HepG2 (cell line): Measurements from ENCODE around the gene ANKRD65. TPM values are rescaled to one million over a fixed set of nuclear protein-coding genes. Genes with fewer than 3 reads are reported as not detected.

ENCODE experiments used
- BHLHE40 ChIP-seq: IDR thresholded peaks from 2 replicates; pipeline ENCODE4 v1.6.1; 2011; ENCODE audit warnings: low read length, improper control_type of control experiment
- ETV5 ChIP-seq: IDR thresholded peaks from 2 replicates; pipeline ENCODE4 v1.6.1; 2018; ENCODE audit warnings: missing biosample characterization, missing genetic modification reagents, inconsistent platforms, borderline replicate concordance
- GRHL1 ChIP-seq: sonication (generic); formaldehyde crosslinking; conservative IDR thresholded peaks from 2 replicates; pipeline ENCODE4 v1.8.0; 2022; ENCODE audit warnings: missing genetic modification reagents
- HINFP ChIP-seq: sonication (generic); formaldehyde crosslinking; IDR thresholded peaks from 2 replicates; pipeline ENCODE4 v1.4.0; 2020; ENCODE audit warnings: low read depth, mild to moderate bottlenecking, missing genetic modification reagents
- IKZF1 ChIP-seq: fragments of 450-650 bp; IDR thresholded peaks from 2 replicates; pipeline ENCODE4 v1.7.1; 2016
- MAFF ChIP-seq: IDR thresholded peaks from 2 replicates; pipeline ENCODE4 v1.6.1; 2011; ENCODE audit warnings: low read depth, low read length, improper control_type of control experiment
- MED13 ChIP-seq: sonication (generic); formaldehyde crosslinking; IDR thresholded peaks from 2 replicates; pipeline ENCODE4 v1.5.0; 2020; ENCODE audit warnings: missing genetic modification reagents
- MTA1 ChIP-seq: sonication (generic); formaldehyde crosslinking; IDR thresholded peaks from 2 replicates; pipeline ENCODE4 v1.4.0; 2020; ENCODE audit warnings: missing genetic modification reagents, mild to moderate bottlenecking, borderline replicate concordance
- NCOA5 ChIP-seq: sonication (generic); formaldehyde crosslinking; IDR thresholded peaks from 2 replicates; pipeline ENCODE4 v1.4.0; 2020; ENCODE audit warnings: missing genetic modification reagents
- NFIB ChIP-seq: sonication (generic); formaldehyde crosslinking; IDR thresholded peaks from 2 replicates; pipeline ENCODE4 v1.9.0; 2021; ENCODE audit warnings: missing genetic modification reagents, mild to moderate bottlenecking, borderline replicate concordance
- RARG ChIP-seq: sonication (generic); formaldehyde crosslinking; IDR thresholded peaks from 2 replicates; pipeline ENCODE4 v1.4.0; 2020; ENCODE audit warnings: low read depth, mild to moderate bottlenecking, missing genetic modification reagents
- RNF219 ChIP-seq: sonication (generic); formaldehyde crosslinking; IDR thresholded peaks from 2 replicates; pipeline ENCODE4 v1.5.0; 2020; ENCODE audit warnings: mild to moderate bottlenecking, missing genetic modification reagents
- RORA ChIP-seq: sonication (generic); formaldehyde crosslinking; IDR thresholded peaks from 2 replicates; pipeline ENCODE4 v1.5.0; 2020; ENCODE audit warnings: mild to moderate bottlenecking, missing genetic modification reagents, moderate library complexity
- SALL1 ChIP-seq: sonication (generic); formaldehyde crosslinking; IDR thresholded peaks from 2 replicates; pipeline ENCODE4 v1.8.0; 2022; ENCODE audit warnings: mild to moderate bottlenecking, missing genetic modification reagents
- SMYD3 ChIP-seq: sonication (generic); formaldehyde crosslinking; IDR thresholded peaks from 2 replicates; pipeline ENCODE4 v1.8.1; 2023; ENCODE audit warnings: mild to moderate bottlenecking, missing genetic modification reagents
- ZNF33A ChIP-seq: sonication (generic); formaldehyde crosslinking; IDR thresholded peaks from 2 replicates; pipeline ENCODE4 v1.5.1; 2020; ENCODE audit warnings: missing genetic modification reagents, mild to moderate bottlenecking, moderate library complexity, borderline replicate concordance
- ZNF574 ChIP-seq: sonication (generic); formaldehyde crosslinking; IDR thresholded peaks from 2 replicates; pipeline ENCODE4 v1.4.0; 2020; ENCODE audit warnings: missing genetic modification reagents
- ZNF83 ChIP-seq: sonication (generic); formaldehyde crosslinking; IDR thresholded peaks from 2 replicates; pipeline ENCODE4 v1.4.0; 2020; ENCODE audit warnings: missing genetic modification reagents, mild to moderate bottlenecking, borderline replicate concordance
- ZNF879 ChIP-seq: sonication (generic); formaldehyde crosslinking; IDR thresholded peaks from 2 replicates; pipeline ENCODE4 v1.8.1; 2023; ENCODE audit warnings: missing genetic modification reagents
- ZXDC ChIP-seq: sonication (generic); formaldehyde crosslinking; IDR thresholded peaks from 2 replicates; pipeline ENCODE4 v1.5.0; 2020; ENCODE audit warnings: mild to moderate bottlenecking, missing genetic modification reagents
- polyA plus RNA-seq, 8 experiments: library from polyadenylated mRNA; depleted of rRNA in 3 of 8; stranded (reverse) in 7 of 8; unstranded in 1 of 8; fragments of >200 nt; fragmentation: Illumina TruSeq in 4 of 8; extraction: Trizol in 4 of 8; gene quantifications; 2 replicates each; pipeline versions ENCODE4 v1.2.1 to v1.2.3, GENCODE V29; 2011 to 2016; ENCODE audit warnings: low read depth in 4 of 8, missing spikeins in 1 of 8, mixed read lengths in 1 of 8; ENCODE audit not compliant: insufficient read depth in 1 of 8
- total RNA-seq, 5 experiments: library from RNA; depleted of rRNA; stranded (reverse); fragments of >200 nt; fragmentation: Illumina TruSeq; extraction: Trizol; gene quantifications; 2 replicates each; pipeline ENCODE4 v1.2.3, GENCODE V29; 2016; ENCODE audit warnings: low read depth in 1 of 5

The ANKRD65 gene
- total and polyA plus RNA-seq, 2 of the 13 experiments (the other 11 are each of a cell fraction or from before 2014, with no cell fraction given) = 12.1 to 30.1 TPM

- no peak for TF ChIP-seq HINFP (CRISPR knock-in tag)
- peak; percentile 90 for TF ChIP-seq ZNF574
- TF ChIP-seq MTA1 (CRISPR knock-in tag) = no peak
- TF ChIP-seq IKZF1 = no peak
- TF ChIP-seq RORA (CRISPR knock-in tag) = no peak
- peak; percentile 85 for TF ChIP-seq ETV5 (CRISPR knock-in tag)
- no peak for TF ChIP-seq RARG (CRISPR knock-in tag)
- TF ChIP-seq ZNF33A = no peak
- no peak for TF ChIP-seq GRHL1 (CRISPR knock-in tag)
- no peak for TF ChIP-seq BHLHE40
- TF ChIP-seq RNF219 (CRISPR knock-in tag) = no peak
- no peak for TF ChIP-seq ZNF83 (CRISPR knock-in tag)
- no peak for TF ChIP-seq NCOA5 (CRISPR knock-in tag)
- TF ChIP-seq MED13 (CRISPR knock-in tag) = 0 out of 2 replicates have a peak, but pooled peaks have one; percentile 19
- TF ChIP-seq SMYD3 (CRISPR knock-in tag) = no peak
- no peak for TF ChIP-seq NFIB (CRISPR knock-in tag)
- no peak for TF ChIP-seq ZXDC (CRISPR knock-in tag)
- TF ChIP-seq MAFF = peak; percentile 15; the same call in 1 of the 2 replicates
- no peak for TF ChIP-seq ZNF879
- TF ChIP-seq SALL1 (CRISPR knock-in tag) = peak; percentile 35; the same call in 1 of the 2 replicates
These were observed 16.9 kb upstream of the ANKRD65 start (continued) for GRCh38 chr1:1437904-1438376.
